Measurements from ENCODE around the gene R3HDM2.

Gene R3HDM2

GRCh38 chr12:57467212-57467874 is 36.5 kb upstream of the R3HDM2 start:
- DNase-seq (ENCODE audit: low spot score) = no peak

GRCh38 chr12:57465747-57466505 is 35.1 kb upstream of the R3HDM2 start:
- DNase-seq (ENCODE audit: low spot score) = no peak

- DNase-seq (ENCODE audit: low spot score) = no peak
These were observed 34.3 kb upstream of the R3HDM2 start for GRCh38 chr12:57465030-57465746.

GRCh38 chr12:57464569-57464968 is 33.7 kb upstream of the R3HDM2 start:
- no peak for DNase-seq (ENCODE audit: low spot score)

- DNase-seq (ENCODE audit: low spot score) = no peak
These were observed 32.0 kb upstream of the R3HDM2 start for GRCh38 chr12:57462912-57463253.

- DNase-seq (ENCODE audit: low spot score) = peak; percentile 97
These were observed 31.5 kb upstream of the R3HDM2 start for GRCh38 chr12:57462251-57462911.

- peak; percentile 55 for DNase-seq (ENCODE audit: low spot score)
These were observed 31.0 kb upstream of the R3HDM2 start for GRCh38 chr12:57461917-57462250.

- peak; percentile 61 for DNase-seq (ENCODE audit: low spot score)
These were observed 30.6 kb upstream of the R3HDM2 start for GRCh38 chr12:57461276-57461916.

GRCh38 chr12:57460841-57461275 is 30.0 kb upstream of the R3HDM2 start:
- peak; percentile 33 for DNase-seq (ENCODE audit: low spot score)

GRCh38 chr12:57460468-57460784 is 29.6 kb upstream of the R3HDM2 start:
- DNase-seq (ENCODE audit: low spot score) = peak; percentile 74

GRCh38 chr12:57459750-57460467 is 29.1 kb upstream of the R3HDM2 start, which contains the start of gene GLI1:
Gene GLI1, plus strand, starts transcription at chr12:57459785. Its CDS starts 3,907 bp downstream, at chr12:57463692.
- no peak for DNase-seq (ENCODE audit: low spot score)

- DNase-seq (ENCODE audit: low spot score) = peak; percentile 99
These were observed 28.4 kb upstream of the R3HDM2 start for GRCh38 chr12:57459055-57459749.

GRCh38 chr12:57458665-57459054 is 27.8 kb upstream of the R3HDM2 start:
- no peak for DNase-seq (ENCODE audit: low spot score)

GRCh38 chr12:57456737-57457490 is 26.1 kb upstream of the R3HDM2 start:
- DNase-seq (ENCODE audit: low spot score) = no peak

GRCh38 chr12:57456145-57456700 is 25.4 kb upstream of the R3HDM2 start:
- DNase-seq (ENCODE audit: low spot score) = peak; percentile 91

- no peak for DNase-seq (ENCODE audit: low spot score)
These were observed 24.7 kb upstream of the R3HDM2 start for GRCh38 chr12:57455374-57456144.

GRCh38 chr12:57454566-57455373 is 23.9 kb upstream of the R3HDM2 start, which contains the start of gene INHBE:
Gene INHBE, plus strand, starts transcription at chr12:57455307. Its CDS starts 230 bp downstream, at chr12:57455537.
- peak; percentile 77 for DNase-seq (ENCODE audit: low spot score)

- no peak for DNase-seq (ENCODE audit: low spot score)
These were observed 23.3 kb upstream of the R3HDM2 start for GRCh38 chr12:57454213-57454565.

All from NAMALWA (cell line).